Kidney tubule cell (primary cell): ENCODE results near the gene TH.
"Not testable (repeated sequence)": the region's sequence is repeated elsewhere in the genome, so short reads cannot be mapped to it uniquely, and the experiment has no call there.

Experiments
- DNase-seq: peaks from one replicate; pipeline ENCODE4 v3.0.0-alpha.2; 2018; ENCODE audit warnings: low spot score

Gene TH

GRCh38 chr11:2178055-2178773 is 6.6 kb upstream of the TH start:
- not testable (repeated sequence) for DNase-seq

- DNase-seq = no peak
These were observed 5.5 kb upstream of the TH start for GRCh38 chr11:2177076-2177475.

GRCh38 chr11:2176389-2176900 is 4.8 kb upstream of the TH start:
- no peak for DNase-seq

- peak; percentile 78 for DNase-seq
These were observed 4.0 kb upstream of the TH start for GRCh38 chr11:2175659-2176058.

- no peak for DNase-seq
These were observed 2.7 kb upstream of the TH start for GRCh38 chr11:2174361-2174760.

- DNase-seq = no peak
These were observed 2.1 kb upstream of the TH start for GRCh38 chr11:2173761-2174160.

- no peak for DNase-seq
These were observed 1.6 kb upstream of the TH start for GRCh38 chr11:2173150-2173693.

- no peak for DNase-seq
These were observed 1.1 kb upstream of the TH start for GRCh38 chr11:2172676-2173075.

GRCh38 chr11:2169626-2170570 is 1.7 kb downstream of the TH start:
- no peak for DNase-seq

- DNase-seq = no peak
These were observed 2.6 kb downstream of the TH start for GRCh38 chr11:2169005-2169378.

GRCh38 chr11:2168286-2169004 is 3.2 kb downstream of the TH start:
- no peak for DNase-seq

GRCh38 chr11:2167141-2168045 is 4.2 kb downstream of the TH start:
- no peak for DNase-seq

- DNase-seq = peak; percentile 29
These were observed 5.3 kb downstream of the TH start for GRCh38 chr11:2166091-2166851.

- DNase-seq = no peak
These were observed 6.0 kb downstream of the TH start for GRCh38 chr11:2165571-2165970.

GRCh38 chr11:2164861-2165555 is 6.6 kb downstream of the TH start:
- no peak for DNase-seq

GRCh38 chr11:2164081-2164480 is 7.5 kb downstream of the TH start:
- DNase-seq = no peak

- no peak for DNase-seq
These were observed 8.1 kb downstream of the TH start for GRCh38 chr11:2163428-2163978.

- no peak for DNase-seq
These were observed 10.8 kb downstream of the TH start, which contains the start of gene INS for GRCh38 chr11:2160736-2161259. Gene INS, minus strand, starts transcription at chr11:2161209. Its CDS starts 238 bp downstream, at chr11:2160971.
